ENCODE results near the gene ITGB1BP1. TPM values are rescaled to one million over a fixed set of nuclear protein-coding genes. Genes with fewer than 3 reads are reported as not detected.

ITGB1BP1 gene
- total and polyA plus RNA-seq, 2 of the 13 experiments (the other 11 are each of a cell fraction or from before 2014, with no cell fraction given), result 106 to 108 TPM

GRCh38 chr2:9420495-9420894, 2.8 kb downstream of the ITGB1BP1 start (continued):
- TF ChIP-seq HMGXB4 (CRISPR knock-in tag; IDR thresholded peaks at IDR 0.05; ENCODE audit: borderline replicate concordance in 1 of 2, low read depth in 1 of 2) (0 out of 4 replicates have a peak, but pooled peaks of 1 of the 2 experiments have one; percentile 37), ZNF282 (IDR thresholded peaks at IDR 0.05; ENCODE audit: partially characterized antibody) (no peak), ZNF501 (CRISPR knock-in tag; IDR thresholded peaks at IDR 0.05) (peak; percentile 61; the same call in 1 of the 2 replicates), ZFX (CRISPR knock-in tag; IDR thresholded peaks at IDR 0.05; ENCODE audit: low read depth) (peak; percentile 65), ZFP90 (CRISPR knock-in tag; IDR thresholded peaks at IDR 0.05; ENCODE audit: borderline replicate concordance) (peak; percentile 80; the same call in 1 of the 2 replicates), ZBTB49 (CRISPR knock-in tag; IDR thresholded peaks at IDR 0.05; ENCODE audit: borderline replicate concordance) (no peak), ZNF773 (CRISPR knock-in tag; IDR thresholded peaks at IDR 0.05; ENCODE audit: borderline replicate concordance) (no peak), KAT8 (CRISPR knock-in tag; IDR thresholded peaks at IDR 0.05) (0 out of 2 replicates have a peak, but pooled peaks have one; percentile 15), MATR3 (CRISPR knock-in tag; IDR thresholded peaks at IDR 0.05) (no peak), ZSCAN21 (CRISPR knock-in tag; IDR thresholded peaks at IDR 0.05; ENCODE audit: borderline replicate concordance) (no peak), GATAD2A (CRISPR knock-in tag; IDR thresholded peaks at IDR 0.05) (peak; percentile 57), THAP11 (CRISPR knock-in tag; IDR thresholded peaks at IDR 0.05) (no peak), USF2 (IDR thresholded peaks at IDR 0.05; ENCODE audit: low read depth, low read length) (no peak), USF2 (CRISPR knock-in tag; IDR thresholded peaks at IDR 0.05; ENCODE audit: borderline replicate concordance) (no peak), ZNF24 (IDR thresholded peaks at IDR 0.05) (no peak), CEBPZ (IDR thresholded peaks at IDR 0.05; ENCODE audit: low read length) (no peak), ZNF605 (CRISPR knock-in tag; IDR thresholded peaks at IDR 0.05) (0 out of 2 replicates have a peak, but pooled peaks have one; percentile 32)
- TF ChIP-seq, protein P1, sequence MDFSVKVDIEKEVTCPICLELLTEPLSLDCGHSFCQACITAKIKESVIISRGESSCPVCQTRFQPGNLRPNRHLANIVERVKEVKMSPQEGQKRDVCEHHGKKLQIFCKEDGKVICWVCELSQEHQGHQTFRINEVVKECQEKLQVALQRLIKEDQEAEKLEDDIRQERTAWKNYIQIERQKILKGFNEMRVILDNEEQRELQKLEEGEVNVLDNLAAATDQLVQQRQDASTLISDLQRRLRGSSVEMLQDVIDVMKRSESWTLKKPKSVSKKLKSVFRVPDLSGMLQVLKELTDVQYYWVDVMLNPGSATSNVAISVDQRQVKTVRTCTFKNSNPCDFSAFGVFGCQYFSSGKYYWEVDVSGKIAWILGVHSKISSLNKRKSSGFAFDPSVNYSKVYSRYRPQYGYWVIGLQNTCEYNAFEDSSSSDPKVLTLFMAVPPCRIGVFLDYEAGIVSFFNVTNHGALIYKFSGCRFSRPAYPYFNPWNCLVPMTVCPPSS (IDR thresholded peaks at IDR 0.05), result no peak

All from HepG2 (cell line).